OCI-LY1 (cell line): ENCODE data around the gene TXNRD2.

Experiments used
- H2AFZ ChIP-seq: fragments of 200-600 bp; sonication (generic), shearing (Covaris generic); 2 replicates; pipeline ENCODE4 v1.6.0; 2014; ENCODE audit warnings: antibody characterized with exemption, mild to moderate bottlenecking, low read length
- H3F3A ChIP-seq: fragments of 200-600 bp; sonication (generic), shearing (Covaris generic); 2 replicates; pipeline ENCODE4 v1.6.0; 2014; ENCODE audit warnings: mild to moderate bottlenecking, antibody characterized with exemption, low read length, moderate library complexity; ENCODE audit not compliant: insufficient read depth
- H3K27ac ChIP-seq: fragments of 200-600 bp; sonication (generic); 2 replicates; pipeline ENCODE4 v1.5.1; 2014; ENCODE audit warnings: low read length, mixed run types, mild to moderate bottlenecking, low read depth; ENCODE audit not compliant: poor library complexity, severe bottlenecking
- H3K27me3 ChIP-seq: fragments of 200-600 bp; sonication (generic); 2 replicates; pipeline ENCODE4 v1.6.0; 2014; ENCODE audit warnings: antibody characterized with exemption, mild to moderate bottlenecking, low read length, moderate library complexity; ENCODE audit not compliant: insufficient read depth
- H3K36me3 ChIP-seq: fragments of 200-600 bp; sonication (generic); 2 replicates; pipeline ENCODE4 v1.6.1; 2014; ENCODE audit warnings: mild to moderate bottlenecking, antibody characterized with exemption, low read length, moderate library complexity, mixed read lengths; ENCODE audit not compliant: insufficient read depth
- H3K4me1 ChIP-seq: fragments of 200-600 bp; sonication (generic); 2 replicates; pipeline ENCODE4 v1.5.1; 2014; ENCODE audit warnings: mild to moderate bottlenecking, low read length, moderate library complexity; ENCODE audit not compliant: insufficient read depth, severe bottlenecking
- H3K4me2 ChIP-seq: fragments of 200-600 bp; sonication (generic), shearing (Covaris generic); 2 replicates; pipeline ENCODE4 v1.6.1; 2014; ENCODE audit warnings: low read length
- H3K4me3 ChIP-seq: fragments of 200-600 bp; sonication (generic); 2 replicates; pipeline ENCODE4 v1.5.1; 2014; ENCODE audit warnings: low read length, low read depth, mild to moderate bottlenecking, mixed read lengths; ENCODE audit not compliant: poor library complexity, severe bottlenecking
- H3K79me2 ChIP-seq: fragments of 200-600 bp; shearing (Covaris generic); 2 replicates; pipeline ENCODE4 v1.6.1; 2016; ENCODE audit warnings: mixed run types, low read length, mixed read lengths; ENCODE audit not compliant: insufficient read depth
- H3K9ac ChIP-seq: fragments of 200-600 bp; sonication (generic), shearing (Covaris generic); 2 replicates; pipeline ENCODE4 v1.6.1; 2014; ENCODE audit warnings: mild to moderate bottlenecking, low read length, mixed read lengths
- H3K9me2 ChIP-seq: fragments of 200-600 bp; sonication (generic), shearing (Covaris generic); 2 replicates; pipeline ENCODE4 v1.6.1; 2014; ENCODE audit warnings: low read depth, mild to moderate bottlenecking, low read length, mixed read lengths
- H3K9me3 ChIP-seq: fragments of 200-600 bp; shearing (Covaris generic); 2 replicates; pipeline ENCODE4 v1.6.1; 2014; ENCODE audit warnings: low read length, mixed read lengths
- H4K20me1 ChIP-seq: fragments of 200-600 bp; sonication (generic), shearing (Covaris generic); 2 replicates; pipeline ENCODE4 v1.6.0; 2016; ENCODE audit warnings: mild to moderate bottlenecking, low read length; ENCODE audit not compliant: insufficient read depth
- CTCF ChIP-seq: fragments of 200-600 bp; sonication (generic), shearing (Covaris generic); IDR thresholded peaks from 2 replicates; pipeline ENCODE4 v1.5.1; 2017; ENCODE audit warnings: mild to moderate bottlenecking, antibody characterized with exemption, low read length, moderate library complexity, mixed read lengths
- EZH2 ChIP-seq: fragments of 200-600 bp; sonication (generic), shearing (Covaris generic); IDR thresholded peaks from 2 replicates; pipeline ENCODE4 v1.8.0; 2017; ENCODE audit warnings: borderline replicate concordance, mixed run types, mild to moderate bottlenecking, antibody characterized with exemption, low read length, moderate library complexity, mixed read lengths

TXNRD2 gene

GRCh38 chr22:19965771-19966709 lies 24.4 kb upstream of the TXNRD2 start:
- peaks cover 7% of the 10 kb centered on the region for H3K4me1 ChIP-seq

GRCh38 chr22:19964701-19965386 lies 23.2 kb upstream of the TXNRD2 start:
- no peaks in the 10 kb centered on the region for H3K9me3 ChIP-seq
- peaks cover 23% of the 10 kb centered on the region; the same call in 1 of the 2 replicates for H3K36me3 ChIP-seq
- no peaks in the 10 kb centered on the region for H3K9me2 ChIP-seq
- H3K4me1 ChIP-seq: peaks cover 7% of the 10 kb centered on the region
- no peak for TF ChIP-seq EZH2
- no peak for TF ChIP-seq CTCF
- no peak overlapping the region for H3K9ac ChIP-seq
- no peak overlapping the region for H3K4me3 ChIP-seq
- no peak overlapping the region for H2AFZ ChIP-seq
- no peaks in the 10 kb centered on the region for H4K20me1 ChIP-seq
- H3K79me2 ChIP-seq: no peaks in the 10 kb centered on the region
- no peak overlapping the region for H3K4me2 ChIP-seq
- H3K27me3 ChIP-seq: no peaks in the 10 kb centered on the region
- no peaks in the 10 kb centered on the region for H3F3A ChIP-seq
- no peak overlapping the region for H3K27ac ChIP-seq

More at GRCh38 chr22:19965771-19966709, 24.4 kb upstream of the TXNRD2 start:
- Histone ChIP-seq H3K4me2 (no peak overlapping the region), H3K36me3 (peaks cover 23% of the 10 kb centered on the region; the same call in 1 of the 2 replicates), H3K9ac (no peak overlapping the region), H2AFZ (no peak overlapping the region), H3K4me3 (no peak overlapping the region), H4K20me1 (no peaks in the 10 kb centered on the region), H3K27me3 (no peaks in the 10 kb centered on the region), H3K27ac (no peak overlapping the region), H3K9me2 (no peaks in the 10 kb centered on the region), H3K9me3 (no peaks in the 10 kb centered on the region), H3K79me2 (no peaks in the 10 kb centered on the region), H3F3A (no peaks in the 10 kb centered on the region)
- TF ChIP-seq CTCF (peak; percentile 55), EZH2 (no peak)

- Histone ChIP-seq H3K4me3 (no peak overlapping the region), H3K9me3 (no peaks in the 10 kb centered on the region), H3K4me2 (no peak overlapping the region), H2AFZ (no peak overlapping the region), H3K27me3 (no peaks in the 10 kb centered on the region), H3K27ac (no peak overlapping the region), H4K20me1 (no peaks in the 10 kb centered on the region), H3K79me2 (no peaks in the 10 kb centered on the region), H3F3A (no peaks in the 10 kb centered on the region), H3K36me3 (peaks cover 23% of the 10 kb centered on the region; the same call in 1 of the 2 replicates), H3K9ac (no peak overlapping the region), H3K4me1 (peaks cover 9% of the 10 kb centered on the region), H3K9me2 (no peaks in the 10 kb centered on the region)
- no peak for TF ChIP-seq EZH2
- TF ChIP-seq CTCF: no peak
Measured at GRCh38 chr22:19963863-19964642, 22.4 kb upstream of the TXNRD2 start.
